ENCODE measurements around the gene PTHLH.

PTHLH gene

DNA sequence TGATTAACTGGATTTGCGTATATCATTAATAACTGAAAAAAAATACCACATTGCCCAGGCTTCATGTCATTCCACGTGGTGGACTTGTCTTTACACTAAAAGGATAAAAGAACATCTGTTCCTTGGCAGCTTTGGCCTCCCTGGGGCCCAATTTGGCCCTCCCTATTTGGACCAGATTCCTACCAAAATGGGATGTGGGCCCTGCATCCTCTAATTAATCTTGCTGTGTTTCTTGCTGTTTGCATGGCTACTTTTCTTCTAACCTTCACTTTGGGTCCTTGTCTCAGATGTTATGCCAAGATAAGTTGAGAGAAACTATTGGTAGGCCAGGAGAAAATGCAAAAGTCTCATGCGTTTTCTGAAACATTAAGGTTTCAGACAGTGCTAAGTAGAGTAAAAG is 57.5 kb downstream of the PTHLH start:
- ChIA-PET POLR2A (no interaction called here), CTCF (interaction anchor here (0.6 kb wide), 1 partner anchor 26 kb away, joined by 3 read pairs; no protein-coding TSS in a partner anchor)
- H3K4me3 ChIP-seq (ENCODE audit: low read depth, low read length), result no peak overlapping the region
- TF ChIP-seq, protein P1, sequence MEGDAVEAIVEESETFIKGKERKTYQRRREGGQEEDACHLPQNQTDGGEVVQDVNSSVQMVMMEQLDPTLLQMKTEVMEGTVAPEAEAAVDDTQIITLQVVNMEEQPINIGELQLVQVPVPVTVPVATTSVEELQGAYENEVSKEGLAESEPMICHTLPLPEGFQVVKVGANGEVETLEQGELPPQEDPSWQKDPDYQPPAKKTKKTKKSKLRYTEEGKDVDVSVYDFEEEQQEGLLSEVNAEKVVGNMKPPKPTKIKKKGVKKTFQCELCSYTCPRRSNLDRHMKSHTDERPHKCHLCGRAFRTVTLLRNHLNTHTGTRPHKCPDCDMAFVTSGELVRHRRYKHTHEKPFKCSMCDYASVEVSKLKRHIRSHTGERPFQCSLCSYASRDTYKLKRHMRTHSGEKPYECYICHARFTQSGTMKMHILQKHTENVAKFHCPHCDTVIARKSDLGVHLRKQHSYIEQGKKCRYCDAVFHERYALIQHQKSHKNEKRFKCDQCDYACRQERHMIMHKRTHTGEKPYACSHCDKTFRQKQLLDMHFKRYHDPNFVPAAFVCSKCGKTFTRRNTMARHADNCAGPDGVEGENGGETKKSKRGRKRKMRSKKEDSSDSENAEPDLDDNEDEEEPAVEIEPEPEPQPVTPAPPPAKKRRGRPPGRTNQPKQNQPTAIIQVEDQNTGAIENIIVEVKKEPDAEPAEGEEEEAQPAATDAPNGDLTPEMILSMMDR (IDR thresholded peaks at IDR 0.05; ENCODE audit: insufficient read depth, low read length, missing control alignments), result no peak
- DNase-seq (ENCODE audit: low read depth, low spot score), result no peak

DNA sequence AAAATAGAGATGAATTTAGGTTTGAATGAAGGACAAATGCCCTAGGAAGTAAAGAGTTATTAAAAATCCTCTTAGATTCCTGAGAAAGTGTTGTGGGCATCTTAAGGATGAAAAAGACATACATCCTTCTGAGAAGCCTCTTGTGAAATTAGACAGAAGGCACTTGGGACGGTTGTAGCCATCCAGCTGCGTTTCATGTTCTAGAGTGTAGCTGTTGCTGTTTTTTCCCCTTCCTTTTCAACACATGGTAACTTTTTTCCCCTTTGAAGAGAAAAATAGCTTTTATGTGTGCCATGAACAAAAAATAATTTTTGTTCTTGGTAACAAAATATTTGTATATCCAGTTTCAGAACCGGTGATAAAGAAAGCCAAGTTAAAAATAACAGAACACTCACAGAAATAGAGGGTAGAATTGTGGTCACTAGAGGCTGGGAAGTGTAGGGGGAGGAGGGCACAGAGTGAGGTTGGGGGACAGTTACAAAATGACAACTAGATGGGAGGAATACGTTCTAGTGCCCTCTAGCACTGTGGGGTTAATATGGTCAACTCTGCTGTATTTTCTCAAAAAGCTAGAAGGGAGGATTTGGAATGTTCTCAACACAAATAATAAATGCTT is 58.4 kb downstream of the PTHLH start:
- TF ChIP-seq, protein P1 (IDR thresholded peaks at IDR 0.05; ENCODE audit: insufficient read depth, low read length, missing control alignments), result no peak
- ChIA-PET POLR2A (no interaction called here), CTCF (interaction anchor here (0.6 to 1.4 kb wide), 2 partner anchors 26 to 27 kb away, joined by 3 to 4 read pairs; no protein-coding TSS in a partner anchor)
- H3K4me3 ChIP-seq (ENCODE audit: low read depth, low read length), result no peak overlapping the region
- DNase-seq (ENCODE audit: low read depth, low spot score), result no peak

GRCh38 chr12:27911397-27911796 is 61.1 kb downstream of the PTHLH start:
- ChIA-PET POLR2A (no interaction called here), CTCF (no interaction called here)
- no peak overlapping the region for H3K4me3 ChIP-seq (ENCODE audit: low read depth, low read length)
- TF ChIP-seq, protein P1 (IDR thresholded peaks at IDR 0.05; ENCODE audit: insufficient read depth, low read length, missing control alignments), result no peak
- no peak for DNase-seq (ENCODE audit: low read depth, low spot score)

All from AG04449 (cell line).